Stimulated activated CD4-positive, alpha-beta T cell treated with anti-CD3 and anti-CD28 coated beads, TNF-alpha, amount 100 ng/mL, for 1 hour (primary cell): ENCODE measurements around the gene SCTR.

Source experiments
- DNase-seq, 3 donors: peaks; one replicate each; pipeline ENCODE4 v3.0.0-alpha.2; 2020; ENCODE audit warnings: low read depth in 3 of 3, low spot score in 1 of 3

The SCTR gene

GRCh38 chr2:119431976-119432850 is 92.1 kb downstream of the SCTR start:
- DNase-seq, result no peak

- no peak for DNase-seq
Measured at GRCh38 chr2:119431155-119431975, 92.9 kb downstream of the SCTR start, which contains the start of gene TMEM37. Gene TMEM37, plus strand, starts transcription at chr2:119431854. Its CDS starts 50 bp downstream, at chr2:119431904.

- no peak for DNase-seq
Measured at GRCh38 chr2:119430023-119430498, 94.2 kb downstream of the SCTR start.

GRCh38 chr2:119429225-119429981 is 94.9 kb downstream of the SCTR start:
- DNase-seq, result no peak

GRCh38 chr2:119428488-119429224 is 95.6 kb downstream of the SCTR start:
- DNase-seq, result no peak

GRCh38 chr2:119427756-119428155 is 96.5 kb downstream of the SCTR start:
- no peak for DNase-seq

- DNase-seq, result no peak
Measured at GRCh38 chr2:119426801-119427395, 97.4 kb downstream of the SCTR start.

GRCh38 chr2:119426396-119426675 is 97.9 kb downstream of the SCTR start:
- DNase-seq, result no peak

GRCh38 chr2:119425620-119426395 is 98.5 kb downstream of the SCTR start:
- no peak for DNase-seq

GRCh38 chr2:119425119-119425405 is 99.2 kb downstream of the SCTR start:
- DNase-seq, result no peak

GRCh38 chr2:119424284-119425118 is 99.8 kb downstream of the SCTR start:
- no peak for DNase-seq

GRCh38 chr2:119423811-119424210 is 100.5 kb downstream of the SCTR start:
- no peak for DNase-seq

GRCh38 chr2:119423108-119423444 is 101.2 kb downstream of the SCTR start:
- no peak for DNase-seq

GRCh38 chr2:119422360-119423107 is 101.7 kb downstream of the SCTR start:
- DNase-seq, result no peak

GRCh38 chr2:119421741-119422140 is 102.5 kb downstream of the SCTR start:
- no peak for DNase-seq

GRCh38 chr2:119421304-119421703 is 103.0 kb downstream of the SCTR start:
- DNase-seq, result no peak

GRCh38 chr2:119419803-119420508 is 104.3 kb downstream of the SCTR start:
- no peak for DNase-seq

GRCh38 chr2:119419065-119419464 is 105.2 kb downstream of the SCTR start:
- DNase-seq, result no peak
